ENCODE data around the gene MED14.

The MED14 gene

GRCh38 chrX:40671126-40671525 lies 64.2 kb downstream of the MED14 start:
- in situ Hi-C loops (cut with MboI; ENCODE audit: low sequenced_read_pairs): loop anchor here (25.0 kb wide), 1 partner anchor 116 kb away; no protein-coding TSS in a partner anchor

- in situ Hi-C loops (cut with MboI; ENCODE audit: low sequenced_read_pairs): loop anchor here (25.0 kb wide), 1 partner anchor 123 kb away; no protein-coding TSS in a partner anchor
Measured at GRCh38 chrX:40663880-40664630, 71.3 kb downstream of the MED14 start.

GRCh38 chrX:40663078-40663740 lies 72.1 kb downstream of the MED14 start:
- in situ Hi-C loops (cut with MboI; ENCODE audit: low sequenced_read_pairs): loop anchor here (25.0 kb wide), 1 partner anchor 124 kb away; no protein-coding TSS in a partner anchor

GRCh38 chrX:40661489-40661888 lies 73.9 kb downstream of the MED14 start:
- in situ Hi-C loops (cut with MboI; ENCODE audit: low sequenced_read_pairs): loop anchor here (25.0 kb wide), 1 partner anchor 126 kb away; no protein-coding TSS in a partner anchor

- in situ Hi-C loops (cut with MboI; ENCODE audit: low sequenced_read_pairs): loop anchor here (25.0 kb wide), 1 partner anchor 127 kb away; no protein-coding TSS in a partner anchor
Measured at GRCh38 chrX:40660381-40660780, 75.0 kb downstream of the MED14 start.

- in situ Hi-C loops (cut with MboI; ENCODE audit: low sequenced_read_pairs): loop anchor here (25.0 kb wide), 1 partner anchor 134 kb away; no protein-coding TSS in a partner anchor
Measured at GRCh38 chrX:40653535-40653934, 81.8 kb downstream of the MED14 start.

- in situ Hi-C loops (cut with MboI; ENCODE audit: low sequenced_read_pairs): loop anchor here (25.0 kb wide), 1 partner anchor 135 kb away; no protein-coding TSS in a partner anchor
Measured at GRCh38 chrX:40652664-40653063, 82.7 kb downstream of the MED14 start.

GRCh38 chrX:40651620-40652223 lies 83.6 kb downstream of the MED14 start:
- in situ Hi-C loops (cut with MboI; ENCODE audit: low sequenced_read_pairs): loop anchor here (25.0 kb wide), 1 partner anchor 136 kb away; no protein-coding TSS in a partner anchor

GRCh38 chrX:40647307-40648197 lies 87.8 kb downstream of the MED14 start, which contains the start of gene CXorf38:
CXorf38 (minus strand) TSS chrX:40647561; CDS start chrX:40647520, 41 bp downstream.
- in situ Hi-C loops (cut with MboI; ENCODE audit: low sequenced_read_pairs): no loop called here

- in situ Hi-C loops (cut with MboI; ENCODE audit: low sequenced_read_pairs): no loop called here
Measured at GRCh38 chrX:40646489-40647306, 88.6 kb downstream of the MED14 start.

- in situ Hi-C loops (cut with MboI; ENCODE audit: low sequenced_read_pairs): no loop called here
Measured at GRCh38 chrX:40644821-40645358, 90.5 kb downstream of the MED14 start.

- in situ Hi-C loops (cut with MboI; ENCODE audit: low sequenced_read_pairs): no loop called here
Measured at GRCh38 chrX:40644176-40644575, 91.2 kb downstream of the MED14 start.

GRCh38 chrX:40637687-40638086 lies 97.7 kb downstream of the MED14 start:
- in situ Hi-C loops (cut with MboI; ENCODE audit: low sequenced_read_pairs): no loop called here

- in situ Hi-C loops (cut with MboI; ENCODE audit: low sequenced_read_pairs): no loop called here
Measured at GRCh38 chrX:40632199-40632598, 103.1 kb downstream of the MED14 start.

GRCh38 chrX:40628506-40628905 lies 106.8 kb downstream of the MED14 start:
- in situ Hi-C loops (cut with MboI; ENCODE audit: low sequenced_read_pairs): no loop called here

- in situ Hi-C loops (cut with MboI; ENCODE audit: low sequenced_read_pairs): no loop called here
Measured at GRCh38 chrX:40625294-40625693, 110.0 kb downstream of the MED14 start.

- in situ Hi-C loops (cut with MboI; ENCODE audit: low sequenced_read_pairs): no loop called here
Measured at GRCh38 chrX:40623665-40624064, 111.7 kb downstream of the MED14 start.

- in situ Hi-C loops (cut with MboI; ENCODE audit: low sequenced_read_pairs): no loop called here
Measured at GRCh38 chrX:40623139-40623536, 112.2 kb downstream of the MED14 start, which contains the start of gene MPC1L. MPC1L (plus strand) TSS chrX:40623428; CDS start chrX:40623566, 138 bp downstream.
